ENCODE data around the gene POLR3K.
"Not testable (repeated sequence)": the region's sequence is repeated elsewhere in the genome, so short reads cannot be mapped to it uniquely, and the experiment has no call there.

DNA sequence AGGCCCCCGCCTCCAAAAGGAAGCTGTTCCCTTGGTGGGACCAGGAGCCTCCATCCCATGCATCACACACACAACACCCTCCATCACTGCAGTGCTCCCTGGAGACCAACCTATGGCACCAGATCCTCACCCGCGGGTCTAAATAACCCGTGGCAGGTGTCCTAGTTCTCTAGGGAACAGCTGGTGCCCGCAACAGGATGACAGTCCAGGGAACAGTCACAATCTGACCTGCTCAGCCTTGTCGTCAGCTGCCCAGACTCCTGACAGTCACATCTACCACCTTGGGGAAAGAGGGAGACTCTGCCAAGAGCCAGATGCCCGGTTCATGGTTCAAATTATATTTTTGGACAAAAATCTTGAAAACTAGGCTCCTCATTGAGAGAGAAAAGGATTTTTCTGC is 22.8 kb downstream of the POLR3K start:
- TF ChIP-seq, protein P1, sequence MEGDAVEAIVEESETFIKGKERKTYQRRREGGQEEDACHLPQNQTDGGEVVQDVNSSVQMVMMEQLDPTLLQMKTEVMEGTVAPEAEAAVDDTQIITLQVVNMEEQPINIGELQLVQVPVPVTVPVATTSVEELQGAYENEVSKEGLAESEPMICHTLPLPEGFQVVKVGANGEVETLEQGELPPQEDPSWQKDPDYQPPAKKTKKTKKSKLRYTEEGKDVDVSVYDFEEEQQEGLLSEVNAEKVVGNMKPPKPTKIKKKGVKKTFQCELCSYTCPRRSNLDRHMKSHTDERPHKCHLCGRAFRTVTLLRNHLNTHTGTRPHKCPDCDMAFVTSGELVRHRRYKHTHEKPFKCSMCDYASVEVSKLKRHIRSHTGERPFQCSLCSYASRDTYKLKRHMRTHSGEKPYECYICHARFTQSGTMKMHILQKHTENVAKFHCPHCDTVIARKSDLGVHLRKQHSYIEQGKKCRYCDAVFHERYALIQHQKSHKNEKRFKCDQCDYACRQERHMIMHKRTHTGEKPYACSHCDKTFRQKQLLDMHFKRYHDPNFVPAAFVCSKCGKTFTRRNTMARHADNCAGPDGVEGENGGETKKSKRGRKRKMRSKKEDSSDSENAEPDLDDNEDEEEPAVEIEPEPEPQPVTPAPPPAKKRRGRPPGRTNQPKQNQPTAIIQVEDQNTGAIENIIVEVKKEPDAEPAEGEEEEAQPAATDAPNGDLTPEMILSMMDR (IDR thresholded peaks at IDR 0.05; ENCODE audit: insufficient read depth, low read length): not testable (repeated sequence)
- TF ChIP-seq SPI1 (IDR thresholded peaks at IDR 0.05; ENCODE audit: borderline replicate concordance, low read depth): not testable (repeated sequence)

Data from HL-60 (cell line).